ENCODE measurements around the gene HSPB7.
"Not testable (repeated sequence)": the region's sequence is repeated elsewhere in the genome, so short reads cannot be mapped to it uniquely, and the experiment has no call there.

HSPB7 gene

DNA sequence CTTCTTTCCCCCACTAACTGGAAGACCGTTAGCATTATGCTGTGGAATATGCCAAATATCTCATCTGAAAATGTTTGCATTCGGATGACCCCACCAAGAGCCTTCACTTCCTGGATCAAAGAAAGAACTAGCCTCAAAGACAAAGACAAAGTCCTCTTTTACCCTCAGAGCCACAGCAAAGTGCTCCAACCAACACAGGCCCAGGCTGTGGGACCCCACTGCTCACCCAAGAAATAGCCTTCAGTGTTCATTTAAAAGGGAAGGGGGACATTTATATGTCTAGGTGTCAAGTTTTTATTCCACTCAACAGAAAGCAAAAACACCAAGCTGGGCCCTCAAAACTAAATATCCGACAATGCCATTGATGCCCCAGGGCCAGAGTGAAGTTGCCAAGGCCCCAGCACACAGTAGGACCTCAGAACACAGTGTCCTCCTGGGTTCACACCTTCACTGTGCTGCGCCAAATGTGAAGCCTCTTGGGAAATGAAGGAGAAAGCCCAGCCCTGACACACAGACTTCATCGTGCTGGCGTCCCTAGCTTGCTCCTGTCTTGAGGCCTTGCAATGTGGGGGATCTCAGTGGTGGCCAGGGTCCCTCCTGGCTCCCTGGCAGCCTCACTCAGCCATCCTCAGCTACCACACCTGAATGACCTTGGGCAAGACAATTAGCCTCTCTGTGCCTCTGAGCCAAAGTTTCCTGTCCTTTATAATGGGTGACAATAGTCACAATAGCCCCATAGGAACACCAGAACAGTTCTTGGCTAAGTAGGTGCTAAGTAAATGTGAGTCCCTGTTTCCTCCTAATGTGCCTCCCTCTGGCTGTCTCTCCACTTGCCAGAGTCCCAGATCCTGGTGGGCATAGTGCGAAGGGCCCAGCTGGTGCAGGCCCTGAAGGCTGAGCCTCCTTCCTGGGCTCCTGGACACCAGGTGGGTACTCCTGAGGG is 37.0 kb upstream of the HSPB7 start:
- DNase-seq (ENCODE audit: low read depth): no peak
- TF ChIP-seq, protein P1, sequence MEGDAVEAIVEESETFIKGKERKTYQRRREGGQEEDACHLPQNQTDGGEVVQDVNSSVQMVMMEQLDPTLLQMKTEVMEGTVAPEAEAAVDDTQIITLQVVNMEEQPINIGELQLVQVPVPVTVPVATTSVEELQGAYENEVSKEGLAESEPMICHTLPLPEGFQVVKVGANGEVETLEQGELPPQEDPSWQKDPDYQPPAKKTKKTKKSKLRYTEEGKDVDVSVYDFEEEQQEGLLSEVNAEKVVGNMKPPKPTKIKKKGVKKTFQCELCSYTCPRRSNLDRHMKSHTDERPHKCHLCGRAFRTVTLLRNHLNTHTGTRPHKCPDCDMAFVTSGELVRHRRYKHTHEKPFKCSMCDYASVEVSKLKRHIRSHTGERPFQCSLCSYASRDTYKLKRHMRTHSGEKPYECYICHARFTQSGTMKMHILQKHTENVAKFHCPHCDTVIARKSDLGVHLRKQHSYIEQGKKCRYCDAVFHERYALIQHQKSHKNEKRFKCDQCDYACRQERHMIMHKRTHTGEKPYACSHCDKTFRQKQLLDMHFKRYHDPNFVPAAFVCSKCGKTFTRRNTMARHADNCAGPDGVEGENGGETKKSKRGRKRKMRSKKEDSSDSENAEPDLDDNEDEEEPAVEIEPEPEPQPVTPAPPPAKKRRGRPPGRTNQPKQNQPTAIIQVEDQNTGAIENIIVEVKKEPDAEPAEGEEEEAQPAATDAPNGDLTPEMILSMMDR (conservative IDR thresholded peaks at IDR 0.05; ENCODE audit: low read length): no peak
- no peak overlapping the region for H3K4me3 ChIP-seq (ENCODE audit: low read length)

DNA sequence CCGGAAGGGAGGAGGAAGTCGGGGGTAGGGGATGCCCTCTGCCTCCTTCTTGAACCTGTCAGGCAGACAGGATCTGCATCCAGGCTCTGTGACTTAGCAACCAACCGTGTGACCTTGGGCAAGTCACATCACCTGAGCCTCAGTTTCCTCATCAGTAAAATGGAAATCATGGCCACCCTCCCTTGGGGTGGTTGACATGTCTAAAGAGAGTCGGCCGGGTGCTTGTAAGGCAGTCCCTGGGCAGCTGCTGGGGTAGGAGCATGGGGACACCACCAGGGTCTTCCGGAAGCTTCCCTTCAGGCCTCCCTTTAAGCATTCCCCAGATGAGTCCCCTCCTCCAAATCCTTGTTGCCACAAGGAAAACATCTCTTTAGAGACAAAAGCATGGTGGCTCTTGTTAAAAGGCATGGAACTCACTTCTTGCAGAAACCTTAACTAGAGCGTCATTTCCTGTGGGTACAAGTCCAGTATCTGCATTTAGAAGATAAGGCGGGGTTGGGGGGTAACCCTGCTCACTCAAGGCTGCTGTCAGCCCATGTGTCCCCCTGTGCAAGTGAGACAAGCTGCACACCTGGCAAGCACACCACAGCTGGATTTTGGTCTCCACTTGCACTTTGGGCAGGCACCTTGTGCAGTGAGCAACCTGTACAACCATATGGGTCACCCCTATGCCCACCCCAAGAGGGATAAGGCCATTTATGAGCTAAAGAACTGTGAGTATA is 36.1 kb upstream of the HSPB7 start:
- TF ChIP-seq, protein P1 (conservative IDR thresholded peaks at IDR 0.05; ENCODE audit: low read length): no peak

DNA sequence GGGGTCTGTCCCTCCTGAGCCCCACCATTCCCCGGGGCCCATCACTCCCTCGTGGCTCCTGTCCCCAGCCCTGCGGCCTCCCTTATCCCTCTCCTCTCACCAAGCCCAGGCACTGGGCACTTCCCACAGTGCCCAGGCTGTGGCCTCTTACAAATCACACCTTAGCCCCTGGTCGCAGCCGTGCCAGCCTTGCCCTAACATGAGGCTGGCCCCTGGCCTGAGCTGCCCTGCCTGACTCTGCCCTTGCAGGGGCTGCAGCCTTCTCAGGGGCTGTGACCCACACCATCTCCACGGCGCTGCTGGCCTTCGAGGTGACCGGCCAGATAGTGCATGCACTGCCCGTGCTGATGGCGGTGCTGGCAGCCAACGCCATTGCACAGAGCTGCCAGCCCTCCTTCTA is 34.1 kb upstream of the HSPB7 start:
- H3K4me3 ChIP-seq (ENCODE audit: low read length); DNase-seq (ENCODE audit: low read depth): not testable (repeated sequence)

More for the DNA sequence above, 36.1 kb upstream of the HSPB7 start:
- DNase-seq (ENCODE audit: low read depth): no peak
- H3K4me3 ChIP-seq (ENCODE audit: low read length): no peak overlapping the region

DNA sequence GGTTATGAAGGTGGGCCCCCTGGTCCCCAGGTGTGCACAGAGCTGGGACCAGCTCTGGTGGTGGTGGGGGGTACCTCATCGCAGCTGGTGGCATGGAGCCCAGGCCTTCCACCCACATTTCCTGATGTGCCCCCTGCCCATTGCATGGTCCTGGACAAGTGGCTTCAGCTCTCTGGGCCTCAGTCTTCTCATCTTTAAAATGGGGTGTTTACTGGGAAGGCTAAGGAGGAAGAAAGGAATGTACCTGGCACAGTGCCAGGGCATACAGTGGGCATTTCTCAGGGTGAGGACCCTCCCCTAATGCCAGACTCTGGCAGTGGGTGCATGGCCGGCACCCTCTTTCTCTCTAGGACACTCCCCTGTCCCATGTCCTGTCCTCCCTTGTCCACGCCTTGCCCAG is 33.2 kb upstream of the HSPB7 start:
- no peak for DNase-seq (ENCODE audit: low read depth)
- H3K4me3 ChIP-seq (ENCODE audit: low read length): no peak overlapping the region
- TF ChIP-seq, protein P1 (conservative IDR thresholded peaks at IDR 0.05; ENCODE audit: low read length): no peak

DNA sequence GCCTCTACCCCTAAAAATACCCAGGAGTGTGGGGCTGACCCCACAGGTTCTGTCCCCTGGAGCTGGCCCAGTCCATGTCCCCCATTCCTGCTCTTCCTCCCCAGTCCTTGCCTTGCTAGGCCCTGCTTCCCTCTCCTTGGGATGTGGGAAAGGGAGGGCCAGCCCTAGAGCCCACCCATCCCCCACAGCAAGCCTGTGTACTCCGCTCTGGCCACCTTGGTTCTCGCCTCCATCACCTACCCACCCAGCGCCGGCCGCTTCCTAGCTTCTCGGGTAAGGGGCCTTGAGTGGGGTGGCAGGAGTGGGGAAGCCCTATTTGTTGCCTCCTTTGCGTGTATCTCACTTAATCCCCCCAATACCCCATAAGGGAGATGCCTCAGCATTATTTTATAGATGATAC is 32.5 kb upstream of the HSPB7 start:
- no peak overlapping the region for H3K4me3 ChIP-seq (ENCODE audit: low read length)
- DNase-seq (ENCODE audit: low read depth): no peak
- TF ChIP-seq, protein P1 (conservative IDR thresholded peaks at IDR 0.05; ENCODE audit: low read length): no peak

DNA sequence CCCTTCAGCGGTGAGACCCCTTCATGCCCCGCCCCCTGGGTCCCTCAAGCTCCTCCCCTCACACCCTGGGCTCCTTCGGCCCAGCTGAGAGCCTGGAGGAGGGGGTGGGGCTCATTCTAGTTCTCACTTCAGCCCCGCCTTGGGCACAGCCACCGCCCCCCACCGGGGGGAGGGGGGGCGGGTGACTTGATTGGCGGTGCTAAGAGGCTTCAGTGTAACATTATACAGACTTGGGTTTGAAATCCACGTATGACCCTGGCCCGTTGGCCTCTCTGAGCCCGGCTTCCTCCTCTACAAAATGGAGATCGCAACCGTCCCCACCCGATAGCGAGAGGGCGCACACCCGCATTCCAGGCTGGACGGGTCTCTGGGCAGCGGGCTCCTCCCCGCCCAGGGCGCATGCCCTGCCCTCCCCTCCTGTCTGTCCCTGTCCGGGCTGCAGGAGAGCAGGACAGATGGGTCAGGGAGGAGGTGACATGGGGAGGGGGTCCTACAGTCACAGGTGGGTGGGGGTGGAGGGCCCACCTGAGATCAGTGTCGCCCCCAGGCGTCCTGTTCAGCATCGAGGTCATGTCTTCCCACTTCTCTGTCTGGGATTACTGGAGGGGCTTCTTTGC is 30.8 kb upstream of the HSPB7 start:
- TF ChIP-seq, protein P1 (conservative IDR thresholded peaks at IDR 0.05; ENCODE audit: low read length): no peak
- peak; percentile 24 for DNase-seq (ENCODE audit: low read depth)
- H3K4me3 ChIP-seq (ENCODE audit: low read length): peak overlapping the region; percentile 49

DNA sequence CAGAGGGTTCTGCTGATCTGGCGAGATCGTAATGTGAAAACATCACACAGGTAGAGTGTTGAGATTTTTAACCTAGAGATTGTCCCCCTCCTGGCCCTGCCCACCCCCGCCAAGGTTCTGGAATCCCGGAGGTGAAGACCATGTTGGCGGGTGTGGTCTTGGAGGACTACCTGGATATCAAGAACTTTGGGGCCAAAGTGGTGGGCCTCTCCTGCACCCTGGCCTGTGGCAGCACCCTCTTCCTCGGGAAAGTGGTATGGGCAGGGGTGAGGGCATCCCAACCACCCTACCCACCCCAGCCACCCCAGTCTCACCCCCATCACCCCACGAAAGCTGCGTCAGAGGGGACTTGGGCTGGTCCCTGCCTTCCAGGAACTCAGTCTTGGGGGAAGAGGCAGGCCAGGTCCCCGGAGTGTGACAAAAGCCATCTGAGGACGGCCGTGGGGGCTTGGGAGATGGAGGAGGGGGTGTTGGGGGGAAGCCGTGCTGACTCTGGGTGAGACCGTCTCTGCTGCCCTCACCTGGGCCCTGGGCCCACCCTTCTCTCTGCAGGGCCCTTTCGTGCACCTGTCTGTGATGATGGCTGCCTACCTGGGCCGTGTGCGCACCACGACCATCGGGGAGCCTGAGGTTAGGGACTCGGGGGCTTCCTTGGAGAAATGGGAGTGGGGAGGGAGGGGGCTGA is 30.1 kb upstream of the HSPB7 start:
- TF ChIP-seq, protein P1 (conservative IDR thresholded peaks at IDR 0.05; ENCODE audit: low read length): no peak
- no peak for DNase-seq (ENCODE audit: low read depth)
- no peak overlapping the region for H3K4me3 ChIP-seq (ENCODE audit: low read length)

All from AG10803 (cell line).